AG10803 (cell line): Measurements from ENCODE around the gene APLP2.

ENCODE experiments used
- DNase-seq: peaks from one replicate; pipeline ENCODE4 v3.0.0; 2010; ENCODE audit warnings: low read depth
- H3K4me3 ChIP-seq: 2 replicates; pipeline ENCODE4 v1.5.1; 2011; ENCODE audit warnings: mild to moderate bottlenecking, low read length, control low read depth
- CTCF ChIP-seq: conservative IDR thresholded peaks from 2 replicates; pipeline ENCODE4 v1.5.1; 2011; ENCODE audit warnings: mild to moderate bottlenecking, low read length, control low read depth, inconsistent platforms

The APLP2 gene

GRCh38 chr11:130068546-130068985 is 1.1 kb upstream of the APLP2 start:
- DNase-seq = no peak
- no peak; the same call in 1 of the 2 replicates for TF ChIP-seq CTCF
- H3K4me3 ChIP-seq = peak overlapping the region; percentile 63

- peak overlapping the region; percentile 63 for H3K4me3 ChIP-seq
- TF ChIP-seq CTCF = peak; percentile 29
- peak; percentile 95 for DNase-seq
Observed at GRCh38 chr11:130068986-130069658, 572 bp upstream of the APLP2 start.

- peak overlapping the region; percentile 79 for H3K4me3 ChIP-seq
- DNase-seq = no peak
Observed at GRCh38 chr11:130070109-130070845, 583 bp downstream of the APLP2 start.

GRCh38 chr11:130070846-130071200 is 1.1 kb downstream of the APLP2 start:
- peak; percentile 40 for DNase-seq
- no peak for TF ChIP-seq CTCF
- peak overlapping the region; percentile 79 for H3K4me3 ChIP-seq

More at GRCh38 chr11:130070109-130070845, 583 bp downstream of the APLP2 start:
- 0 out of 2 replicates have a peak, but pooled peaks have one; percentile 9 for TF ChIP-seq CTCF

GRCh38 chr11:130071211-130071712 is 1.6 kb downstream of the APLP2 start:
- no peak; the same call in 1 of the 2 replicates for TF ChIP-seq CTCF
- peak; percentile 30 for DNase-seq

GRCh38 chr11:130074736-130075135 is 5.0 kb downstream of the APLP2 start:
- DNase-seq = no peak
- no peak overlapping the region for H3K4me3 ChIP-seq
- no peak for TF ChIP-seq CTCF

More at GRCh38 chr11:130071211-130071712, 1.6 kb downstream of the APLP2 start:
- H3K4me3 ChIP-seq = peak overlapping the region; percentile 79
